Smooth muscle cell (in vitro differentiated cells): ENCODE data around the gene NSD1. TPM values are rescaled to one million over a fixed set of nuclear protein-coding genes. Genes with fewer than 3 reads are reported as not detected.

Source experiments
- DNase-seq: peaks from one replicate; lab custom pipeline; 2025; ENCODE audit not compliant: unreplicated experiment; lab: John Stamatoyannopoulos, UW
- H2AFZ ChIP-seq: fragments of 200-600 bp; sonication (generic); 2 replicates; pipeline ENCODE4 v1.6.0; 2016; ENCODE audit warnings: antibody characterized with exemption, low read depth, mild to moderate bottlenecking
- H3F3A ChIP-seq: fragments of 200-600 bp; sonication (generic); 2 replicates; pipeline ENCODE4 v1.6.0; 2017; ENCODE audit warnings: antibody characterized with exemption, low read depth
- H3K27ac ChIP-seq: fragments of 200-600 bp; sonication (generic); 2 replicates; pipeline ENCODE4 v1.5.1; 2016; ENCODE audit warnings: low read depth, mild to moderate bottlenecking
- H3K27me3 ChIP-seq: fragments of 200-600 bp; sonication (generic); 2 replicates; pipeline ENCODE4 v1.6.1; 2016; ENCODE audit warnings: low read depth, mild to moderate bottlenecking
- H3K36me3 ChIP-seq: fragments of 200-600 bp; sonication (generic); 2 replicates; pipeline ENCODE4 v1.5.1; 2016; ENCODE audit warnings: low read depth
- H3K4me1 ChIP-seq: fragments of 200-600 bp; sonication (generic); 2 replicates; pipeline ENCODE4 v1.5.1; 2016; ENCODE audit warnings: low read depth
- H3K4me2 ChIP-seq: fragments of 200-600 bp; sonication (generic); 2 replicates; pipeline ENCODE4 v1.6.0; 2016; ENCODE audit warnings: mild to moderate bottlenecking
- H3K4me3 ChIP-seq: fragments of 200-600 bp; sonication (generic); 2 replicates; pipeline ENCODE4 v1.5.1; 2016; ENCODE audit warnings: mild to moderate bottlenecking
- H3K79me2 ChIP-seq: fragments of 200-600 bp; sonication (generic); 2 replicates; pipeline ENCODE4 v1.6.0; 2016; ENCODE audit warnings: low read depth, mild to moderate bottlenecking
- H3K9ac ChIP-seq: fragments of 200-600 bp; sonication (generic); 2 replicates; pipeline ENCODE4 v1.6.0; 2016; ENCODE audit warnings: low read depth
- H3K9me3 ChIP-seq: fragments of 200-600 bp; sonication (generic); replicated peaks from 2 replicates; pipeline ENCODE4 v1.5.1; 2016; ENCODE audit warnings: low read depth
- H4K20me1 ChIP-seq: fragments of 200-600 bp; sonication (generic); 2 replicates; pipeline ENCODE4 v1.6.0; 2016; ENCODE audit warnings: low read depth
- CTCF ChIP-seq: fragments of 200-600 bp; sonication (generic); IDR thresholded peaks from 2 replicates; pipeline ENCODE4 v1.5.1; 2017; ENCODE audit warnings: borderline replicate concordance, mild to moderate bottlenecking, antibody characterized with exemption; ENCODE audit not compliant: insufficient read depth, poor library complexity, severe bottlenecking
- WGBS: methylation state at CpG from one replicate; pipeline ENCODE4 v1.1.7; 2016; ENCODE audit warnings: low lambda C conversion rate; 5-methylcytosine and 5-hydroxymethylcytosine counted together
- polyA plus RNA-seq: library from polyadenylated mRNA; unstranded; fragments of >200 nt; fragmentation: Nextera tagmentation; extraction: Ambion mirVana; gene quantifications from 2 replicates; pipeline ENCODE4 v1.2.1, GENCODE V29; 2016
- total RNA-seq: library from RNA; depleted of rRNA; stranded (reverse); fragments of >200 nt; gene quantifications from 2 replicates; pipeline ENCODE4 v1.2.3, GENCODE V29; 2014

NSD1 gene
- total and polyA plus RNA-seq, 2 experiments from 2014 or later, result 22.6 to 38.2 TPM

GRCh38 chr5:177183142-177183541, 49.6 kb downstream of the NSD1 start:
- Histone ChIP-seq H3F3A (peaks cover 3% of the 10 kb centered on the region), H3K9me3 (no peaks in the 10 kb centered on the region), H3K36me3 (no peaks in the 10 kb centered on the region), H3K4me1 (peaks cover 3% of the 10 kb centered on the region), H3K9ac (no peak overlapping the region), H3K79me2 (peaks cover 92% of the 10 kb centered on the region), H4K20me1 (peaks cover 94% of the 10 kb centered on the region), H3K4me3 (no peak overlapping the region), H3K27ac (no peak overlapping the region), H2AFZ (no peak overlapping the region), H3K4me2 (no peak overlapping the region), H3K27me3 (no peaks in the 10 kb centered on the region)
- DNase-seq, result no peak
- TF ChIP-seq CTCF, result no peak
- WGBS, result 97% methylated on average over 3 of the region's 3 CpGs

- Histone ChIP-seq H3K4me2 (no peak overlapping the region), H3F3A (peaks cover 3% of the 10 kb centered on the region), H3K9me3 (no peaks in the 10 kb centered on the region), H3K9ac (no peak overlapping the region), H2AFZ (no peak overlapping the region), H4K20me1 (peaks cover 94% of the 10 kb centered on the region), H3K27ac (no peak overlapping the region), H3K4me1 (peaks cover 6% of the 10 kb centered on the region), H3K4me3 (no peak overlapping the region), H3K79me2 (peaks cover 92% of the 10 kb centered on the region), H3K36me3 (no peaks in the 10 kb centered on the region), H3K27me3 (no peaks in the 10 kb centered on the region)
- DNase-seq, result no peak
- WGBS, result 87% methylated on average over 3 of the region's 3 CpGs
- no peak for TF ChIP-seq CTCF
These were observed 50.3 kb downstream of the NSD1 start for GRCh38 chr5:177183766-177184360.

GRCh38 chr5:177185993-177186392, 52.4 kb downstream of the NSD1 start:
- Histone ChIP-seq H3K9ac (no peak overlapping the region), H3K9me3 (no peaks in the 10 kb centered on the region), H4K20me1 (peaks cover 91% of the 10 kb centered on the region), H3K4me3 (no peak overlapping the region), H3K27me3 (no peaks in the 10 kb centered on the region), H2AFZ (no peak overlapping the region), H3K36me3 (no peaks in the 10 kb centered on the region), H3F3A (peaks cover 3% of the 10 kb centered on the region), H3K79me2 (peaks cover 91% of the 10 kb centered on the region), H3K4me2 (no peak overlapping the region), H3K4me1 (peaks cover 11% of the 10 kb centered on the region), H3K27ac (no peak overlapping the region)
- 95% methylated on average over 2 of the region's 2 CpGs for WGBS
- no peak for TF ChIP-seq CTCF
- DNase-seq, result no peak

- no peak for DNase-seq
- 97% methylated on average over 6 of the region's 6 CpGs for WGBS
- no peak for TF ChIP-seq CTCF
- peaks cover 11% of the 10 kb centered on the region for H3K4me1 ChIP-seq
- no peak overlapping the region for H3K4me2 ChIP-seq
- H3F3A ChIP-seq, result peaks cover 3% of the 10 kb centered on the region
- H3K79me2 ChIP-seq, result peaks cover 91% of the 10 kb centered on the region
- no peaks in the 10 kb centered on the region for H3K27me3 ChIP-seq
- no peak overlapping the region for H3K4me3 ChIP-seq
- H3K36me3 ChIP-seq, result no peaks in the 10 kb centered on the region
- no peak overlapping the region for H3K27ac ChIP-seq
- H4K20me1 ChIP-seq, result peaks cover 88% of the 10 kb centered on the region
- H3K9ac ChIP-seq, result no peak overlapping the region
- H3K9me3 ChIP-seq, result no peaks in the 10 kb centered on the region
- no peak overlapping the region for H2AFZ ChIP-seq
These were observed 53.1 kb downstream of the NSD1 start for GRCh38 chr5:177186645-177187044.
